HG02938 (cell line): ENCODE results near the gene RTN4RL1.

Source experiments
- ATAC-seq: cut with Tn5 transposase; IDR thresholded peaks from one replicate; pipeline ENCODE4 v1.9.1; 2021; ENCODE audit warnings: mild to moderate bottlenecking, moderate library complexity; ENCODE audit not compliant: unreplicated experiment

RTN4RL1 gene

GRCh38 chr17:1931844-1932579, 93.1 kb downstream of the RTN4RL1 start:
- no peak for ATAC-seq

- ATAC-seq: no peak
These were observed 94.8 kb downstream of the RTN4RL1 start for GRCh38 chr17:1930337-1930645.

- ATAC-seq: no peak
These were observed 96.2 kb downstream of the RTN4RL1 start for GRCh38 chr17:1928976-1929375.

GRCh38 chr17:1920948-1921351, 104.2 kb downstream of the RTN4RL1 start:
- ATAC-seq: no peak

GRCh38 chr17:1919201-1919600, 105.9 kb downstream of the RTN4RL1 start:
- no peak for ATAC-seq

- ATAC-seq: no peak
These were observed 106.6 kb downstream of the RTN4RL1 start for GRCh38 chr17:1918346-1919162.

GRCh38 chr17:1916963-1917715, 108.0 kb downstream of the RTN4RL1 start:
- ATAC-seq: no peak

GRCh38 chr17:1916316-1916715, 108.8 kb downstream of the RTN4RL1 start:
- ATAC-seq: no peak

GRCh38 chr17:1915889-1916288, 109.2 kb downstream of the RTN4RL1 start:
- no peak for ATAC-seq

GRCh38 chr17:1914661-1915083, 110.5 kb downstream of the RTN4RL1 start:
- ATAC-seq: no peak

GRCh38 chr17:1913702-1914101, 111.4 kb downstream of the RTN4RL1 start:
- no peak for ATAC-seq

- no peak for ATAC-seq
These were observed 113.0 kb downstream of the RTN4RL1 start for GRCh38 chr17:1912146-1912545.

- no peak for ATAC-seq
These were observed 115.1 kb downstream of the RTN4RL1 start for GRCh38 chr17:1909985-1910384.

GRCh38 chr17:1908699-1909309, 116.3 kb downstream of the RTN4RL1 start:
- ATAC-seq: no peak

GRCh38 chr17:1907909-1908698, 117.0 kb downstream of the RTN4RL1 start:
- ATAC-seq: no peak

GRCh38 chr17:1907216-1907631, 117.9 kb downstream of the RTN4RL1 start:
- ATAC-seq: no peak

GRCh38 chr17:1906662-1907101, 118.5 kb downstream of the RTN4RL1 start:
- no peak for ATAC-seq

GRCh38 chr17:1905190-1905913, 119.8 kb downstream of the RTN4RL1 start:
- ATAC-seq: no peak

- no peak for ATAC-seq
These were observed 120.6 kb downstream of the RTN4RL1 start for GRCh38 chr17:1904273-1905182.
